K562 (cell line): ENCODE measurements around the gene ESRRG. TPM values are rescaled to one million over a fixed set of nuclear protein-coding genes. Genes with fewer than 3 reads are reported as not detected.

Source experiments
- ATAC-seq: fragments of 200-7000 bp; cut with Tn5 transposase; 3 replicates; pipeline ENCODE4 v1.9.1; 2020; ENCODE audit warnings: moderate library complexity
- BruUV-seq: library from RNA; stranded (reverse); fragments of 400-500 nt; replicated peaks from 2 replicates; lab custom pipeline; 2021; lab: Mats Ljungman, UMichigan
- CTCF ChIA-PET: fragments of 300-600 bp; formaldehyde crosslinking; extraction: SDS; loops from one replicate; lab custom pipeline; 2021; ENCODE audit warnings: low intra/inter-chr PET ratio; lab: Yijun Ruan, JAX
- POLR2A ChIA-PET: fragments of 300-600, 350-650 bp; sonication (Branson Sonifier 250); formaldehyde crosslinking; extraction: SDS; loops from one replicate; lab custom pipeline; 2021; ENCODE audit warnings: antibody characterized with exemption, inconsistent platforms; lab: Yijun Ruan, JAX
- DNase-seq, 4 experiments: peaks; one replicate each; pipeline versions ENCODE4 v3.0.0 to v3.0.0-alpha.2; 2011 to 2018; ENCODE audit warnings: low spot score in 3 of 4, mixed read lengths in 3 of 4; ENCODE audit errors: extremely low read depth in 1 of 4
- FAIRE-seq: peaks from 2 replicates; lab custom pipeline; 2011; peaks lifted over from hg19 to GRCh38; lab: Jason Lieb, UNC
- H2AFZ ChIP-seq: 2 replicates; pipeline ENCODE4 v1.6.0; 2011; ENCODE audit warnings: low read depth, low read length, control low read depth, inconsistent platforms
- H3K27ac ChIP-seq: fragments of 200-600 bp; 3 replicates; pipeline ENCODE4 v1.8.0; 2011; ENCODE audit warnings: low read depth, mild to moderate bottlenecking, control low read depth, inconsistent platforms, low read length, moderate library complexity, mixed read lengths; ENCODE audit errors: extremely low read depth
- H3K27me3 ChIP-seq, 2 experiments: fragments of 300-600 bp in 1 of 2; 2 replicates in 1 of 2; 3 replicates in 1 of 2; pipeline versions ENCODE4 v1.6.0 to v1.8.0; 2011; ENCODE audit warnings: inconsistent platforms in 2 of 2, low read length in 2 of 2, mild to moderate bottlenecking in 1 of 2, mixed read lengths in 1 of 2, moderate library complexity in 1 of 2; ENCODE audit not compliant: control insufficient read depth in 2 of 2, insufficient read depth in 2 of 2
- H3K36me3 ChIP-seq: fragments of 300-600 bp; 3 replicates; pipeline ENCODE4 v1.8.0; 2011; ENCODE audit warnings: mild to moderate bottlenecking, low read length, inconsistent platforms; ENCODE audit not compliant: control insufficient read depth, insufficient read depth
- H3K4me1 ChIP-seq, 2 experiments: fragments of 200-600 bp in 1 of 2; replicated peaks in 1 of 2; 2 replicates in 1 of 2; 3 replicates in 1 of 2; pipeline versions ENCODE4 v1.5.1 to v1.8.0; 2011; ENCODE audit warnings: inconsistent platforms in 2 of 2, low read length in 2 of 2, mild to moderate bottlenecking in 1 of 2, mixed read lengths in 1 of 2, moderate library complexity in 1 of 2; ENCODE audit not compliant: control insufficient read depth in 2 of 2, insufficient read depth in 2 of 2
- H3K4me2 ChIP-seq: 2 replicates; pipeline ENCODE4 v1.6.1; 2011; ENCODE audit warnings: low read length, control low read depth, inconsistent platforms, mixed read lengths; ENCODE audit not compliant: insufficient read depth
- H3K4me3 ChIP-seq: fragments of 200-600 bp; sonication (generic), shearing (Covaris generic); 2 replicates; pipeline ENCODE4 v1.5.1; 2016; ENCODE audit warnings: control low read depth, inconsistent platforms
- H3K79me2 ChIP-seq: fragments of 200-600 bp; 3 replicates; pipeline ENCODE4 v1.8.0; 2011; ENCODE audit warnings: low read length, inconsistent platforms; ENCODE audit not compliant: control insufficient read depth, insufficient read depth
- H3K9ac ChIP-seq, 2 experiments: 2 replicates each; pipeline versions ENCODE4 v1.6.0 to v1.6.1; 2011; ENCODE audit warnings: low read depth in 2 of 2, low read length in 2 of 2, control low read depth in 1 of 2, inconsistent platforms in 1 of 2, mild to moderate bottlenecking in 1 of 2, mixed read lengths in 1 of 2; ENCODE audit not compliant: insufficient read depth in 1 of 2
- H3K9me1 ChIP-seq: one replicate; pipeline ENCODE4 v1.6.0; 2011; ENCODE audit warnings: inconsistent platforms, mild to moderate bottlenecking, low read length, moderate library complexity; ENCODE audit not compliant: control insufficient read depth, insufficient read depth
- H3K9me3 ChIP-seq: replicated peaks from 2 replicates; pipeline ENCODE4 v1.5.1; 2011; ENCODE audit warnings: low read depth, low read length, inconsistent platforms; ENCODE audit not compliant: control insufficient read depth, insufficient read depth
- H4K20me1 ChIP-seq: replicated peaks from 2 replicates; pipeline ENCODE4 v1.6.1; 2011; ENCODE audit warnings: low read length, inconsistent platforms, mixed read lengths; ENCODE audit not compliant: control insufficient read depth, insufficient read depth
- JUNB ChIP-seq: fragments of 450-650 bp; formaldehyde crosslinking; conservative IDR thresholded peaks from 2 replicates; pipeline ENCODE4 v1.4.0; 2020; ENCODE audit warnings: mild to moderate bottlenecking
- SRF ChIP-seq, 2 experiments: fragments of 250-450, 450-650 bp in 1 of 2; sonication (Bioruptor Pico) in 1 of 2; sonication (generic) in 1 of 2; formaldehyde crosslinking; IDR thresholded peaks; 2 replicates each; pipeline versions ENCODE4 v1.5.0 to v1.5.1; 2020 to 2022; ENCODE audit warnings: mild to moderate bottlenecking in 1 of 2, missing genetic modification reagents in 1 of 2
- XRCC3 ChIP-seq: fragments of 450-650 bp; IDR thresholded peaks from 2 replicates; pipeline ENCODE4 v1.6.1; 2017; ENCODE audit warnings: mild to moderate bottlenecking, moderate library complexity
- ZNF41 ChIP-seq: fragments of 250-450 bp; sonication (Bioruptor Pico); conservative IDR thresholded peaks from 2 replicates; pipeline ENCODE4 v1.4.0; 2020; ENCODE audit warnings: mild to moderate bottlenecking
- WGBS: fragments of 100-300 bp; shearing (Covaris generic); methylation state at CpG from one replicate; pipeline ENCODE4 v1.1.6; 2016; ENCODE audit warnings: low coverage, mixed read lengths; ENCODE audit not compliant: insufficient coverage; ENCODE audit errors: missing lambda C conversion rate; 5-methylcytosine and 5-hydroxymethylcytosine counted together
- in situ Hi-C: fragments of 300-500 bp; cut with MboI; formaldehyde crosslinking; loops from 4 replicates; pipeline ENCODE4 v1.15.0; 2018; ENCODE audit warnings: inconsistent platforms, mixed read lengths
- intact Hi-C: fragments of 100-400 bp; cut with micrococcal nuclease; formaldehyde crosslinking; loops from 2 replicates; pipeline ENCODE4 v1.14.2; 2022
- polyA plus RNA-seq, 8 experiments: library from polyadenylated mRNA; depleted of rRNA in 4 of 8; stranded (reverse) in 5 of 8; unstranded in 3 of 8; fragments of >200 nt; fragmentation: Nextera tagmentation in 2 of 8; fragmentation: Illumina TruSeq in 1 of 8; extraction: Ambion mirVana in 2 of 8; extraction: Trizol in 1 of 8; gene quantifications; 2 replicates each; pipeline versions ENCODE4 v1.2.1 to v1.2.3, GENCODE V29; 2011 to 2014; ENCODE audit warnings: inconsistent platforms in 1 of 8, missing spikeins in 1 of 8
- total RNA-seq, 7 experiments: library from RNA; depleted of rRNA in 6 of 7; stranded (reverse); fragments of >200 nt in 6 of 7; fragmentation: Illumina TruSeq in 2 of 7; extraction: Trizol in 2 of 7; gene quantifications; 2 replicates each; pipeline versions ENCODE4 v1.2.1 to v1.2.3, GENCODE V29; 2011 to 2021; ENCODE audit warnings: low replicate concordance in 1 of 7
- TF ChIP-seq, protein P1 (sequence below): fragments of 450-650 bp; IDR thresholded peaks from 2 replicates; pipeline ENCODE4 v1.6.1; 2018; ENCODE audit warnings: mild to moderate bottlenecking, low read depth; ENCODE audit not compliant: partially characterized antibody
- TF ChIP-seq, protein P2 (sequence below): fragments of 450-650 bp; IDR thresholded peaks from 2 replicates; pipeline ENCODE4 v1.6.1; 2017; ENCODE audit warnings: mild to moderate bottlenecking, moderate library complexity
- TF ChIP-seq, protein P3 (sequence below): fragments of 450-650 bp; IDR thresholded peaks from 2 replicates; pipeline ENCODE4 v1.6.1; 2016; ENCODE audit warnings: mild to moderate bottlenecking, moderate library complexity

Gene ESRRG
- total and polyA plus RNA-seq, 9 of the 15 experiments (the other 6 are each of a cell fraction or from before 2014, with no cell fraction given) = not detected

DNA sequence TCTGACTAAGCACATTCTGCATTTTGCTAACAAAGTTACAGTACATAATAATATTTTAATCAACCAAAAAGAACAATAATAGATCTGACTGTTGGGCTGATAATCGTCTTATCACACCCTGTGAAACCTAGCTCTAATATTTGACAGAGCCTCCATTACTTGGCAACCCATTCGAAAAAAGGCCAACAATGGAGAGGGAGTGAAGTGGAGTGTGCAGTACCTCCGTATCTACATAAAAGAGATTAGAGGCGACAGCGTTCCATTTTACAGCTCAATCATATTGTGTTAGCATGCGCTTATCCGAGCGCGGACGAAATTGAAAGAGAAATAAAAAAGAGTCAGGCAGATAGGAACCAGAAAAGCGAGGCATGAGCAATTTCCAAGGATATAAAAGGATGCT is 162.7 kb downstream of the ESRRG start (continued):
- TF ChIP-seq ZNF41 (CRISPR knock-in tag) = no peak

DNA sequence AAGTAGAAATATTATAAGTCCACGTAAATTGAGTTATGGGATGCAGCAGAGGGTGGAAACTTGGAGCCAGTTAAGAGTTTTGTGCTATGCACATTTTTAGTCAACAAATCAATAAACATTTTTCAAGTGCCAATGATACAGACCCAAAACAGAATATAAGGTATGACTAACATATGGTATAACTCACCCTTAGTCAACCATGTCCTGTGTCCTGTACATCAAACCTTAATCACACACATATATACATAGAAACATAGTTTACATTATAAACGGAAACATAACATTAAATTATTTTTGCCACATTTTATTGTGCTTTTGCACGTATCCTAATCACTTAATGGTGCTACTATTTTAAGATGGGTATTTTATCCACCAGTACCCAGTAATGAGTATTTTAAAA is 163.9 kb downstream of the ESRRG start:
- Histone ChIP-seq H3K4me3 (no peak overlapping the region), H3K27me3 (no peaks in the 10 kb centered on the region), H3K9ac (no peak overlapping the region), H3K79me2 (no peaks in the 10 kb centered on the region), H3K36me3 (no peaks in the 10 kb centered on the region), H3K4me2 (no peak overlapping the region), H4K20me1 (no peaks in the 10 kb centered on the region), H3K4me1 (no peaks in the 10 kb centered on the region), H3K9me1 (no peaks in the 10 kb centered on the region), H3K9me3 (no peaks in the 10 kb centered on the region), H3K27ac (no peak overlapping the region), H2AFZ (no peak overlapping the region)
- ChIA-PET POLR2A (no interaction called here), CTCF (no interaction called here)
- in situ Hi-C loops (no loop called here), intact Hi-C loops (no loop called here)
- DNase-seq (no peak), ATAC-seq (no peak), FAIRE-seq (no peak)
- WGBS = 0% methylated on average over 3 of the region's 3 CpGs
- no TSS peak for BruUV-seq
- TF ChIP-seq, protein P1, sequence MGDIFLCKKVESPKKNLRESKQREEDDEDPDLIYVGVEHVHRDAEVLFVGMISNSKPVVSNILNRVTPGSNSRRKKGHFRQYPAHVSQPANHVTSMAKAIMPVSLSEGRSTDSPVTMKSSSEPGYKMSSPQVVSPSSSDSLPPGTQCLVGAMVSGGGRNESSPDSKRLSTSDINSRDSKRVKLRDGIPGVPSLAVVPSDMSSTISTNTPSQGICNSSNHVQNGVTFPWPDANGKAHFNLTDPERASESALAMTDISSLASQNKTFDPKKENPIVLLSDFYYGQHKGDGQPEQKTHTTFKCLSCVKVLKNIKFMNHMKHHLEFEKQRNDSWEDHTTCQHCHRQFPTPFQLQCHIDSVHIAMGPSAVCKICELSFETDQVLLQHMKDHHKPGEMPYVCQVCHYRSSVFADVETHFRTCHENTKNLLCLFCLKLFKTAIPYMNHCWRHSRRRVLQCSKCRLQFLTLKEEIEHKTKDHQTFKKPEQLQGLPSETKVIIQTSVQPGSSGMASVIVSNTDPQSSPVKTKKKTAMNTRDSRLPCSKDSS = no peak
- TF ChIP-seq SRF (CRISPR knock-in tag; IDR thresholded peaks at IDR 0.05) = no peak
- TF ChIP-seq JUNB (CRISPR knock-in tag) = no peak
- TF ChIP-seq, protein P2, sequence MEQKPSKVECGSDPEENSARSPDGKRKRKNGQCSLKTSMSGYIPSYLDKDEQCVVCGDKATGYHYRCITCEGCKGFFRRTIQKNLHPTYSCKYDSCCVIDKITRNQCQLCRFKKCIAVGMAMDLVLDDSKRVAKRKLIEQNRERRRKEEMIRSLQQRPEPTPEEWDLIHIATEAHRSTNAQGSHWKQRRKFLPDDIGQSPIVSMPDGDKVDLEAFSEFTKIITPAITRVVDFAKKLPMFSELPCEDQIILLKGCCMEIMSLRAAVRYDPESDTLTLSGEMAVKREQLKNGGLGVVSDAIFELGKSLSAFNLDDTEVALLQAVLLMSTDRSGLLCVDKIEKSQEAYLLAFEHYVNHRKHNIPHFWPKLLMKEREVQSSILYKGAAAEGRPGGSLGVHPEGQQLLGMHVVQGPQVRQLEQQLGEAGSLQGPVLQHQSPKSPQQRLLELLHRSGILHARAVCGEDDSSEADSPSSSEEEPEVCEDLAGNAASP = no peak
- TF ChIP-seq, protein P3, sequence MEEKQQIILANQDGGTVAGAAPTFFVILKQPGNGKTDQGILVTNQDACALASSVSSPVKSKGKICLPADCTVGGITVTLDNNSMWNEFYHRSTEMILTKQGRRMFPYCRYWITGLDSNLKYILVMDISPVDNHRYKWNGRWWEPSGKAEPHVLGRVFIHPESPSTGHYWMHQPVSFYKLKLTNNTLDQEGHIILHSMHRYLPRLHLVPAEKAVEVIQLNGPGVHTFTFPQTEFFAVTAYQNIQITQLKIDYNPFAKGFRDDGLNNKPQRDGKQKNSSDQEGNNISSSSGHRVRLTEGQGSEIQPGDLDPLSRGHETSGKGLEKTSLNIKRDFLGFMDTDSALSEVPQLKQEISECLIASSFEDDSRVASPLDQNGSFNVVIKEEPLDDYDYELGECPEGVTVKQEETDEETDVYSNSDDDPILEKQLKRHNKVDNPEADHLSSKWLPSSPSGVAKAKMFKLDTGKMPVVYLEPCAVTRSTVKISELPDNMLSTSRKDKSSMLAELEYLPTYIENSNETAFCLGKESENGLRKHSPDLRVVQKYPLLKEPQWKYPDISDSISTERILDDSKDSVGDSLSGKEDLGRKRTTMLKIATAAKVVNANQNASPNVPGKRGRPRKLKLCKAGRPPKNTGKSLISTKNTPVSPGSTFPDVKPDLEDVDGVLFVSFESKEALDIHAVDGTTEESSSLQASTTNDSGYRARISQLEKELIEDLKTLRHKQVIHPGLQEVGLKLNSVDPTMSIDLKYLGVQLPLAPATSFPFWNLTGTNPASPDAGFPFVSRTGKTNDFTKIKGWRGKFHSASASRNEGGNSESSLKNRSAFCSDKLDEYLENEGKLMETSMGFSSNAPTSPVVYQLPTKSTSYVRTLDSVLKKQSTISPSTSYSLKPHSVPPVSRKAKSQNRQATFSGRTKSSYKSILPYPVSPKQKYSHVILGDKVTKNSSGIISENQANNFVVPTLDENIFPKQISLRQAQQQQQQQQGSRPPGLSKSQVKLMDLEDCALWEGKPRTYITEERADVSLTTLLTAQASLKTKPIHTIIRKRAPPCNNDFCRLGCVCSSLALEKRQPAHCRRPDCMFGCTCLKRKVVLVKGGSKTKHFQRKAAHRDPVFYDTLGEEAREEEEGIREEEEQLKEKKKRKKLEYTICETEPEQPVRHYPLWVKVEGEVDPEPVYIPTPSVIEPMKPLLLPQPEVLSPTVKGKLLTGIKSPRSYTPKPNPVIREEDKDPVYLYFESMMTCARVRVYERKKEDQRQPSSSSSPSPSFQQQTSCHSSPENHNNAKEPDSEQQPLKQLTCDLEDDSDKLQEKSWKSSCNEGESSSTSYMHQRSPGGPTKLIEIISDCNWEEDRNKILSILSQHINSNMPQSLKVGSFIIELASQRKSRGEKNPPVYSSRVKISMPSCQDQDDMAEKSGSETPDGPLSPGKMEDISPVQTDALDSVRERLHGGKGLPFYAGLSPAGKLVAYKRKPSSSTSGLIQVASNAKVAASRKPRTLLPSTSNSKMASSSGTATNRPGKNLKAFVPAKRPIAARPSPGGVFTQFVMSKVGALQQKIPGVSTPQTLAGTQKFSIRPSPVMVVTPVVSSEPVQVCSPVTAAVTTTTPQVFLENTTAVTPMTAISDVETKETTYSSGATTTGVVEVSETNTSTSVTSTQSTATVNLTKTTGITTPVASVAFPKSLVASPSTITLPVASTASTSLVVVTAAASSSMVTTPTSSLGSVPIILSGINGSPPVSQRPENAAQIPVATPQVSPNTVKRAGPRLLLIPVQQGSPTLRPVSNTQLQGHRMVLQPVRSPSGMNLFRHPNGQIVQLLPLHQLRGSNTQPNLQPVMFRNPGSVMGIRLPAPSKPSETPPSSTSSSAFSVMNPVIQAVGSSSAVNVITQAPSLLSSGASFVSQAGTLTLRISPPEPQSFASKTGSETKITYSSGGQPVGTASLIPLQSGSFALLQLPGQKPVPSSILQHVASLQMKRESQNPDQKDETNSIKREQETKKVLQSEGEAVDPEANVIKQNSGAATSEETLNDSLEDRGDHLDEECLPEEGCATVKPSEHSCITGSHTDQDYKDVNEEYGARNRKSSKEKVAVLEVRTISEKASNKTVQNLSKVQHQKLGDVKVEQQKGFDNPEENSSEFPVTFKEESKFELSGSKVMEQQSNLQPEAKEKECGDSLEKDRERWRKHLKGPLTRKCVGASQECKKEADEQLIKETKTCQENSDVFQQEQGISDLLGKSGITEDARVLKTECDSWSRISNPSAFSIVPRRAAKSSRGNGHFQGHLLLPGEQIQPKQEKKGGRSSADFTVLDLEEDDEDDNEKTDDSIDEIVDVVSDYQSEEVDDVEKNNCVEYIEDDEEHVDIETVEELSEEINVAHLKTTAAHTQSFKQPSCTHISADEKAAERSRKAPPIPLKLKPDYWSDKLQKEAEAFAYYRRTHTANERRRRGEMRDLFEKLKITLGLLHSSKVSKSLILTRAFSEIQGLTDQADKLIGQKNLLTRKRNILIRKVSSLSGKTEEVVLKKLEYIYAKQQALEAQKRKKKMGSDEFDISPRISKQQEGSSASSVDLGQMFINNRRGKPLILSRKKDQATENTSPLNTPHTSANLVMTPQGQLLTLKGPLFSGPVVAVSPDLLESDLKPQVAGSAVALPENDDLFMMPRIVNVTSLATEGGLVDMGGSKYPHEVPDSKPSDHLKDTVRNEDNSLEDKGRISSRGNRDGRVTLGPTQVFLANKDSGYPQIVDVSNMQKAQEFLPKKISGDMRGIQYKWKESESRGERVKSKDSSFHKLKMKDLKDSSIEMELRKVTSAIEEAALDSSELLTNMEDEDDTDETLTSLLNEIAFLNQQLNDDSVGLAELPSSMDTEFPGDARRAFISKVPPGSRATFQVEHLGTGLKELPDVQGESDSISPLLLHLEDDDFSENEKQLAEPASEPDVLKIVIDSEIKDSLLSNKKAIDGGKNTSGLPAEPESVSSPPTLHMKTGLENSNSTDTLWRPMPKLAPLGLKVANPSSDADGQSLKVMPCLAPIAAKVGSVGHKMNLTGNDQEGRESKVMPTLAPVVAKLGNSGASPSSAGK = no peak
- no peak for TF ChIP-seq XRCC3
